HUDEP-2 (cell line): Measurements from ENCODE around the gene OTOA.
A peak's percentile ranks its signal among the peaks of the same experiment; 100 is the strongest.
"Not testable (repeated sequence)": the region's sequence is repeated elsewhere in the genome, so short reads cannot be mapped to it uniquely, and the experiment has no call there.

ENCODE experiments used
- DNase-seq, 76 experiments: peaks; one replicate each; lab custom pipeline; 2025; ENCODE audit not compliant: unreplicated experiment in 76 of 76; lab: John Stamatoyannopoulos, UW

OTOA gene

GRCh38 chr16:21667575-21667974 lies 3.8 kb downstream of the OTOA start:
- no peak for DNase-seq

DNA sequence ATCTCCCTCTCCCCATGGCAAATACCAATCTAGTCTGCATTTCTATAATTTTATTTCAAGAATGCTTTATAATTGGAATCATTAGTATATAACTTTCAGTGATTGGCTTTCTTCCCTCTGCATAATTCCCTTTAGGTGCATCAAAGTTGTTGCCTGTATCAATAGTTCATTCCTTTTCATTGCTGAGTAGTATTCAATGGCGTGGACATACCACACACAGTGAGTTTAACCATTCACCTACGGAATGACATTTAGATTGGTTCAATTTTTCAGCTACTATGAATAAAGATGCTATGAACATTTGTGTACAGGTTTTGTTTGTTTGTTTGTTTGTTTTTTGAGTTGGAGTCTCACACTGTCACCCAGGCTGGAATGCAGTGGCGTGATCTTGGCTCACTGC lies 9.7 kb downstream of the OTOA start:
- no peak for DNase-seq

DNA sequence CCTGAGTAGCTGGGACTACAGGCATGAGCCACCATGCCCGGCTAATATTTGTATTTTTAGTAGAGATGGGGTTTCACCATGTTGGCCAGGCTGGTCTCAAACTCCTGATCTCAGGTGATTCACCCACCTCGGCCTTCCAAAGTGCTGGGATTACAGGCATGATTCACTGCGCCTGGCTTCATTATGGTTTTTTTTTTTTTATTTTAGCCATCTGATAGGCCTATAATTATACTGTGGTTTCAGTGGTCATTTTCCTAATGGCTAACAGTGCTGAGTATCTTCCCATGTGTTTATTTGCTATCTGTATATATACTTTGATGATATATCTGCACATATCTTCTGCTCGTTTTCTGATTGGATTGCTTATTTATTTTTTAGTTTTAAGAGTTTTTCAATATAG lies 10.7 kb downstream of the OTOA start:
- DNase-seq, result not testable (repeated sequence)

GRCh38 chr16:21680714-21681113 lies 16.9 kb downstream of the OTOA start:
- DNase-seq, result not testable (repeated sequence)

- no peak for DNase-seq
Observed at GRCh38 chr16:21683184-21683583, 19.4 kb downstream of the OTOA start.

GRCh38 chr16:21684199-21684598 lies 20.4 kb downstream of the OTOA start:
- DNase-seq, result peak in 35 of 76 experiments; percentile 1 to 57 (median 10)

- DNase-seq, result no peak
Observed at GRCh38 chr16:21685034-21685455, 21.3 kb downstream of the OTOA start.

GRCh38 chr16:21689107-21689506 lies 25.3 kb downstream of the OTOA start:
- DNase-seq, result no peak

DNA sequence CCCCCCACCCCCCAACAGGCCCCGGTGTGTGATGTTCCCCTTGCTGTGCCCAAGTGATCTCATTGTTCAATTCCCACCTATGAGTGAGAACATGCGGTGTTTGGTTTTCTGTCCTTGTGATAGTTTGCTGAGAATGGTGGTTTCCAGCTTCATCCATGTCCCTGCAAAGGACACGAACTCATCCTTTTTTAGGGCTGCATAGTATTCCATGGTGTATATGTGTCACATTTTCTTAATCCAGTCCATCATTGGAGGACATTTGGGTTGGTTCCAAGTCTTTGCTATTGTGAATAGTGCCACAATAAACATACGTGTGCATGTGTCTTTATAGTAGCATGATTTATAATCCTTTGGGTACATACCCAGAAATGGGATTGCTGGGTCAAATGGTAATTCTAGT lies 27.2 kb downstream of the OTOA start:
- not testable (repeated sequence) for DNase-seq

DNA sequence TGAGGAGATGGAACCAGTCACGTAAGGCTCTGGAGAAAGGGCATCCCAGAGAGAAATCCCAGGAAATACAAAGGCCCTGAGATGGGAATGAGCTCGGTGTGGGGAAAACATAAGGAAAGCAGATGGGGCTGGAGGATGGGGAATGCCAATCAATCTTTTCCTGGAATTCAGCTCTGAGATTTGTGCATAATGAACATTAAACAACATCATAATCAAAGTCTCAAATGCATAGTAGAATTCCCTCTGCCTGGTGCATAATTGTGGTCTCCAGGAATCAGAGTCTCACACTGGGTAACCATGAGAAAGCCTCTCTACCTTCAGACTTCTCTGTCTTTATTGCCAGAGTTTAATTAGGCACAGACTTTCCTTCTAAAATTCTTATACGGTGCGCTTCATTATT lies 30.8 kb downstream of the OTOA start:
- no peak for DNase-seq

- no peak for DNase-seq
Observed at GRCh38 chr16:21697032-21697431, 33.3 kb downstream of the OTOA start.

GRCh38 chr16:21698169-21699032 lies 34.6 kb downstream of the OTOA start:
- DNase-seq, result no peak

- DNase-seq, result no peak
Observed at GRCh38 chr16:21701271-21701670, 37.5 kb downstream of the OTOA start.

- DNase-seq, result no peak
Observed at GRCh38 chr16:21702276-21702675, 38.5 kb downstream of the OTOA start.

- no peak for DNase-seq
Observed at GRCh38 chr16:21703156-21703555, 39.4 kb downstream of the OTOA start.

DNA sequence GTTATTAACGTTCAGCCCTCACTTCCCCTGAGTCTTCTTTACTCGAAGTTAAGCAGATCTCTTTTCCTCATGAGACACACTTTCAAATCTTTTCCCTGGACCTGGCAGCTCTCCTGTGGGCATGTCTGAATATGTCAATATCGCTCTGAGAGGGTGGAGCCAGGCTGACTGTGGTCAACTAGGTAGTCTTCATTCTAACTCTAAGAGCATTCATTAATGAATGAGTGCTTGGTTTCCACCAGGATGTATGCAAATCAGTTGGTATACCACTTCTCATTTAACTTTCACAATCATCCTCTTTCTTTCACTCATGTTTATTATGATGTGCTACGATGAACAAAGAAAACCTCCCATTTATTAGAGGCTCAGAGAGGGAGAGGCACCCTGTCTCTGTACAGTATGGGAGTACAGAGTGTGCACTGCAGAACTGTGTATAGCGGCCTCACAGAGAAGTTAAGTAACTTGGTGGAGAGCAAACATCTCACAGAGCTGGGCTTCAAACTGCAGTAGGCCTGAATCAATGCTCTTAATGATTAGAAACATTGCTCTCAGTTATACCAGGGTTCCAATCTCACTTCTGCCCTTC lies 39.9 kb downstream of the OTOA start:
- no peak for DNase-seq

DNA sequence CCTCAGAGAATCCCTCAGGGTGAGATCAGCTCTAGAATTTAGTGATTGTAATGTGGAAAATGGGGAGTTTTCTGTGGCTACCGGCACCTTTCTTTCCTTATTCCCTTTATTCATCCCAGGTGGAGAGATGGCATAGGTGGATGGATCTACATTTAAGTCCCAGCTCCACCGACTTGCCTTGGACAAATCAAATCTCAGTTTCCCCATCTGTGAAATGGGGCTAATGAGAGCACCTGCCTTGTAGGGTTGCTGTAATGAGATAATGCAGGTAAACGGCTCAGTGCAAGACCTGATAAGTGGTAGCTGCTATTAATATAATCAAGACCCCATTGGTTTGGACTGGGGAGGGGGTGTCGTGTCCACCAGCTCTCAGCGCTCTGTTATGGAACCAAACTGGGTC lies 40.5 kb downstream of the OTOA start:
- no peak for DNase-seq

- DNase-seq, result no peak
Observed at GRCh38 chr16:21704733-21705132, 41.0 kb downstream of the OTOA start.

GRCh38 chr16:21708533-21709115 lies 44.9 kb downstream of the OTOA start:
- DNase-seq, result peak in 61 of 76 experiments; percentile 3 to 76 (median 35)

DNA sequence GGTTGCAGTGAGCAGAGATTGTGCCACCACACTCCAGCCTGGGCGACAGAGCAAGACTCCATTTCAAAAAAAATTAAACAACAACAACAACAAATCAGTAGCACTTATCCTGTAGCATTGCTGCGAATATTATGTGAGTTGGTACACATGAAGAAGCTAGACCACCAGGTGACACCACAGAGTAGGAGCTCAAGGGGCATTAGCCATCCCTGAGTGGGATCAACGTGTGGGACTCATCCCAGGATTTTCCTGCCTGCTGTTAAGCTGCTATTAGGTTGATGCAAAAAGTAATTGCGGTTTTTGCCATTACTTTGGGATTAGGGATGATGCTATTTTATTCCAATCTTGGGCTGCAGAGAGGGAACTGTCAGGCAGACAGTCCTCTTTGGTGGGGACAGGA lies 47.2 kb downstream of the OTOA start:
- no peak for DNase-seq

DNA sequence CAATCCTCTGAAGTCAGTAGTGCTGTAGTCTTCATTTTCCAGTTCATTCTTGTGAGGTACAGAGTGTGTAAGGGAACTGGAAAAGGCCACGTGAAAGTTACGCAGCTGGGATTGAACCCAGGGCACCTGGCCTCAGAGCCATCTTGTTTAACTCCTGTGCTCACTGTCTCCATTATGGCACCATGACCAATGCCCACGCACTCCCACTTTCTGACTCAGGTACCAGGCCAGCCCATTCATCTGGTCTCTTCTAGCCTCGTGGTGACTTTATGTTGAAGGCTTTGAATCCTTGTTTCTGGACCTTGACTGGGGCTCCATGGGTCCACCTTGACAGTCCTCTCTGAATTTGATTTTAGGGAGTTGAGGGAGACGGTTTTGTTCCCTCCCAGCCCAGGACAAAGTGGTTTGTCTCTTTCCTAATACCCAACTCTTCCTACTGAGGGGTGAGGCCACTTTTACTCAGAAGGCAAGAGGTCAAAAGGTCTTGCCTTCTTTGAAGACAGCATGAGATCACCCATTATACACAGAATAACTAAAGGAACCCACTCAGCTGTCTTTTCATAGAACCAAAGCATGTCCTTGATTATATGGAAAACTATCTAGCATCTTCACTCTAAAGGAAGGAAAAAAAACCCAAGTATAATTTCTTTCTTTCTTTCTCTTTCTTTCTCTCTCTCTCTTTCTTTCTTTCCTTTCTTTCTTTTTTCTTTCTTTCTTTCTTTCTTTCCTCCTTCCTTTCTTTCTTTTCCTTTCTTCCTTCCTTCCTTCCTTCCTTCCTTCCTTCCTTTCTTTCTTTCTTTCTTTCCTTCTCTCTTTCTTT lies 50.0 kb downstream of the OTOA start:
- no peak for DNase-seq
